K562 (cell line): ENCODE measurements around the gene HMCN2. TPM values are rescaled to one million over a fixed set of nuclear protein-coding genes. Genes with fewer than 3 reads are reported as not detected.

Experiments used
- BCLAF1 ChIP-seq, 2 experiments: fragments of 450-650 bp in 1 of 2; IDR thresholded peaks; 2 replicates each; pipeline ENCODE4 v1.6.1; 2011 to 2017; ENCODE audit warnings: low read depth in 2 of 2, antibody characterized with exemption in 1 of 2, borderline replicate concordance in 1 of 2, low read length in 1 of 2, mild to moderate bottlenecking in 1 of 2, mixed read lengths in 1 of 2; ENCODE audit not compliant: control insufficient read depth in 1 of 2
- GTF3C2 ChIP-seq: IDR thresholded peaks from 3 replicates; pipeline ENCODE4 v1.6.1; 2011; ENCODE audit warnings: borderline replicate concordance, mild to moderate bottlenecking, moderate library complexity; ENCODE audit not compliant: insufficient read length; ENCODE audit errors: extremely low read depth
- NR2C2 ChIP-seq, 2 experiments: fragments of 200-800 bp in 1 of 2; sonication (Bioruptor generic) in 1 of 2; sonication (generic) in 1 of 2; formaldehyde crosslinking in 1 of 2; IDR thresholded peaks; 2 replicates each; pipeline versions ENCODE4 v1.6.1 to v1.8.0; 2016 to 2022; ENCODE audit warnings: mild to moderate bottlenecking in 1 of 2, missing compliant biosample characterization in 1 of 2, missing genetic modification characterization in 1 of 2, missing genetic modification reagents in 1 of 2
- SRSF3 ChIP-seq: fragments of 200-400 bp; formaldehyde crosslinking; IDR thresholded peaks from 2 replicates; pipeline ENCODE4 v1.6.1; 2016; ENCODE audit warnings: mild to moderate bottlenecking, low read length, moderate library complexity; ENCODE audit not compliant: insufficient read depth
- SUPT5H ChIP-seq: fragments of 450-650 bp; IDR thresholded peaks from 2 replicates; pipeline ENCODE4 v1.6.1; 2016
- TFAM ChIP-seq: fragments of 250-450 bp; sonication (Bioruptor Pico); conservative IDR thresholded peaks from 2 replicates; pipeline ENCODE4 v1.5.0; 2021; ENCODE audit warnings: mild to moderate bottlenecking, moderate library complexity
- THRB ChIP-seq: fragments of 450-650 bp; formaldehyde crosslinking; conservative IDR thresholded peaks from 2 replicates; pipeline ENCODE4 v1.4.0; 2022; ENCODE audit warnings: mild to moderate bottlenecking, missing genetic modification characterization
- ZNF407 ChIP-seq: fragments of 450-650 bp; IDR thresholded peaks from 2 replicates; pipeline ENCODE4 v1.6.1; 2016; ENCODE audit warnings: low read depth
- ZNF655 ChIP-seq: fragments of 250-450 bp; sonication (Bioruptor Pico); IDR thresholded peaks from 2 replicates; pipeline ENCODE4 v1.5.0; 2021
- polyA plus RNA-seq, 8 experiments: library from polyadenylated mRNA; depleted of rRNA in 4 of 8; stranded (reverse) in 5 of 8; unstranded in 3 of 8; fragments of >200 nt; fragmentation: Nextera tagmentation in 2 of 8; fragmentation: Illumina TruSeq in 1 of 8; extraction: Ambion mirVana in 2 of 8; extraction: Trizol in 1 of 8; gene quantifications; 2 replicates each; pipeline versions ENCODE4 v1.2.1 to v1.2.3, GENCODE V29; 2011 to 2014; ENCODE audit warnings: inconsistent platforms in 1 of 8, missing spikeins in 1 of 8
- total RNA-seq, 7 experiments: library from RNA; depleted of rRNA in 6 of 7; stranded (reverse); fragments of >200 nt in 6 of 7; fragmentation: Illumina TruSeq in 2 of 7; extraction: Trizol in 2 of 7; gene quantifications; 2 replicates each; pipeline versions ENCODE4 v1.2.1 to v1.2.3, GENCODE V29; 2011 to 2021; ENCODE audit warnings: low replicate concordance in 1 of 7

HMCN2 gene
- total and polyA plus RNA-seq, 9 of the 15 experiments (the other 6 are each of a cell fraction or from before 2014, with no cell fraction given) = 0.01 TPM; not detected in 8

GRCh38 chr9:130352081-130352480 is 86.5 kb downstream of the HMCN2 start (continued):
- TF ChIP-seq TFAM (CRISPR knock-in tag) (no peak), THRB (CRISPR knock-in tag) (no peak), BCLAF1 (IDR thresholded peaks at IDR 0.05; ENCODE audit: borderline replicate concordance in 1 of 2, control insufficient read depth in 1 of 2, low read depth in 2 of 2, low read length in 1 of 2) (no peak), NR2C2 (CRISPR knock-in tag; IDR thresholded peaks at IDR 0.05) (no peak), NR2C2 (tag; IDR thresholded peaks at IDR 0.05) (no peak), SUPT5H (no peak), ZNF655 (CRISPR knock-in tag) (no peak), GTF3C2 (no peak), SRSF3 (no peak), ZNF407 (no peak)
